Endothelial cell of umbilical vein (primary cell): ENCODE data around the gene NEK6. TPM values are rescaled to one million over a fixed set of nuclear protein-coding genes. Genes with fewer than 3 reads are reported as not detected.

Experiments used
- BruUV-seq: library from RNA; stranded (reverse); fragments of 400-500 nt; replicated peaks from 2 replicates; lab custom pipeline; 2021; lab: Mats Ljungman, UMichigan
- CTCF ChIA-PET: fragments of 300-600, 350-600 bp; sonication (Branson Sonifier 250); formaldehyde crosslinking; loops from one replicate; lab custom pipeline; 2021; ENCODE audit warnings: antibody characterized with exemption, inconsistent platforms; lab: Charles Lee
- POLR2A ChIA-PET: fragments of 300-600, 350-600 bp; sonication (Branson Sonifier 250); formaldehyde crosslinking; loops from one replicate; lab custom pipeline; 2021; ENCODE audit warnings: antibody characterized with exemption, inconsistent platforms; lab: Charles Lee
- DNase-seq: peaks from one replicate; pipeline ENCODE4 v3.0.0-alpha.2; 2011; ENCODE audit warnings: low read depth, low spot score
- FAIRE-seq: peaks from 2 replicates; lab custom pipeline; 2011; peaks lifted over from hg19 to GRCh38; lab: Jason Lieb, UNC
- H2AFZ ChIP-seq: 2 replicates; pipeline ENCODE4 v1.6.0; 2012; ENCODE audit warnings: low read depth, low read length, control low read depth, inconsistent platforms
- H3K27ac ChIP-seq: 2 replicates; pipeline ENCODE4 v1.5.1; 2011; ENCODE audit warnings: low read depth, mild to moderate bottlenecking, control low read depth, low read length, moderate library complexity; ENCODE audit not compliant: insufficient read depth
- H3K27me3 ChIP-seq, 2 experiments: 2 replicates each; pipeline versions ENCODE4 v1.6.0 to v1.6.1; 2011; ENCODE audit warnings: low read length in 2 of 2, mixed read lengths in 1 of 2; ENCODE audit not compliant: control insufficient read depth in 2 of 2, insufficient read depth in 2 of 2
- H3K36me3 ChIP-seq, 2 experiments: 2 replicates in 1 of 2; 3 replicates in 1 of 2; pipeline ENCODE4 v1.5.1; 2011; ENCODE audit warnings: low read length in 2 of 2, mild to moderate bottlenecking in 1 of 2, moderate library complexity in 1 of 2; ENCODE audit not compliant: control insufficient read depth in 2 of 2, insufficient read depth in 2 of 2; ENCODE audit errors: extremely low read depth in 1 of 2
- H3K4me1 ChIP-seq: 3 replicates; pipeline ENCODE4 v1.5.1; 2011; ENCODE audit warnings: mild to moderate bottlenecking, low read length; ENCODE audit not compliant: control insufficient read depth, insufficient read depth; ENCODE audit errors: extremely low read depth
- H3K4me2 ChIP-seq: 2 replicates; pipeline ENCODE4 v1.6.1; 2011; ENCODE audit warnings: low read length, control low read depth, mixed read lengths; ENCODE audit not compliant: insufficient read depth
- H3K4me3 ChIP-seq, 3 experiments: fragments of 200-600 bp in 1 of 3; sonication (generic), shearing (Covaris generic) in 1 of 3; replicated peaks in 1 of 3; 2 replicates each; pipeline ENCODE4 v1.5.1; 2011 to 2016; ENCODE audit warnings: control low read depth in 3 of 3, low read length in 3 of 3, mild to moderate bottlenecking in 2 of 3, inconsistent platforms in 1 of 3, low read depth in 1 of 3, moderate library complexity in 1 of 3; ENCODE audit not compliant: insufficient read depth in 1 of 3
- H3K79me2 ChIP-seq: 2 replicates; pipeline ENCODE4 v1.6.0; 2012; ENCODE audit warnings: low read length, inconsistent platforms; ENCODE audit not compliant: control insufficient read depth, insufficient read depth
- H3K9ac ChIP-seq: replicated peaks from 2 replicates; pipeline ENCODE3; 2011; ENCODE audit warnings: low read length, control low read depth; ENCODE audit not compliant: insufficient read depth; ENCODE audit errors: extremely low read depth
- H3K9me1 ChIP-seq: replicated peaks from 3 replicates; pipeline ENCODE4 v1.6.0; 2011; ENCODE audit warnings: mild to moderate bottlenecking, low read length; ENCODE audit not compliant: control insufficient read depth, insufficient read depth; ENCODE audit errors: extremely low read depth
- H3K9me3 ChIP-seq: replicated peaks from 2 replicates; pipeline ENCODE4 v1.5.1; 2012; ENCODE audit warnings: low read length, inconsistent platforms; ENCODE audit not compliant: control insufficient read depth, insufficient read depth
- H4K20me1 ChIP-seq: replicated peaks from 2 replicates; pipeline ENCODE3; 2011; ENCODE audit warnings: mild to moderate bottlenecking, low read length; ENCODE audit not compliant: control insufficient read depth, insufficient read depth; ENCODE audit errors: extremely low read depth
- CTCF ChIP-seq, 2 donors: IDR thresholded peaks; 1 replicate in 1 of 2; 2 replicates in 1 of 2; pipeline ENCODE4 v1.5.1; 2011; ENCODE audit warnings: low read length in 2 of 2, mild to moderate bottlenecking in 2 of 2, moderate library complexity in 2 of 2, control low read depth in 1 of 2, inconsistent platforms in 1 of 2, low read depth in 1 of 2; ENCODE audit not compliant: insufficient read depth in 1 of 2; ENCODE audit errors: extremely low read depth in 1 of 2
- EZH2 ChIP-seq: IDR thresholded peaks from 2 replicates; pipeline ENCODE4 v1.6.1; 2012; ENCODE audit warnings: borderline replicate concordance, low read depth, mild to moderate bottlenecking, moderate library complexity, low read length, inconsistent platforms; ENCODE audit not compliant: severe bottlenecking
- FOS ChIP-seq: IDR thresholded peaks from 2 replicates; pipeline ENCODE4 v1.6.1; 2011; ENCODE audit warnings: mild to moderate bottlenecking, low read length, moderate library complexity, borderline replicate concordance; ENCODE audit not compliant: insufficient read depth
- GATA2 ChIP-seq: IDR thresholded peaks from 2 replicates; pipeline ENCODE4 v1.7.0; 2011; ENCODE audit warnings: low read depth, mild to moderate bottlenecking, moderate library complexity, mixed read lengths, low read length; ENCODE audit not compliant: insufficient read length, insufficient read depth
- JUN ChIP-seq: IDR thresholded peaks from 2 replicates; pipeline ENCODE4 v1.6.1; 2011; ENCODE audit warnings: borderline replicate concordance, low read depth; ENCODE audit not compliant: insufficient read length, insufficient read depth
- MAX ChIP-seq: IDR thresholded peaks from 2 replicates; pipeline ENCODE4 v1.6.1; 2011; ENCODE audit not compliant: insufficient read depth, insufficient read length
- MYC ChIP-seq: IDR thresholded peaks from one replicate; pipeline ENCODE4 v1.6.1; 2011; ENCODE audit warnings: mild to moderate bottlenecking, low read depth, low read length
- POLR2A ChIP-seq: IDR thresholded peaks from 2 replicates; pipeline ENCODE4 v1.6.1; 2012; ENCODE audit warnings: low read depth, mild to moderate bottlenecking, control low read depth, low read length
- POLR2AphosphoS5 ChIP-seq: IDR thresholded peaks from 2 replicates; pipeline ENCODE4 v1.6.1; 2012; ENCODE audit warnings: low read depth, mild to moderate bottlenecking, control low read depth, low read length, moderate library complexity; ENCODE audit not compliant: insufficient read depth
- dilution Hi-C: fragments of 300-500 bp; cut with MboI; formaldehyde crosslinking; loops from one replicate; pipeline ENCODE4 v1.15.0; 2019; ENCODE audit warnings: low sequenced_read_pairs; ENCODE audit not compliant: extremely low pct_ligation_motif_present
- intact Hi-C: fragments of 100-400 bp; cut with micrococcal nuclease; formaldehyde crosslinking; loops from one replicate; pipeline ENCODE4 v1.10.0; 2022
- polyA plus RNA-seq, 4 experiments: library from polyadenylated mRNA; depleted of rRNA in 3 of 4; stranded (reverse) in 3 of 4; unstranded in 1 of 4; fragments of >200 nt; gene quantifications; 2 replicates each; pipeline versions ENCODE4 v1.2.1 to v1.2.3, GENCODE V29; 2011 to 2012; ENCODE audit warnings: missing spikeins in 1 of 4
- total RNA-seq: library from RNA; stranded (reverse); gene quantifications from 2 replicates; pipeline ENCODE4 v1.2.3, GENCODE V29; 2021

NEK6 gene
- total and polyA plus RNA-seq, 2 donors (not counting 3 experiments of a cell fraction or from before 2014, with no cell fraction given), result 64.3 to 67.1 TPM

GRCh38 chr9:124262649-124262972 is 4.9 kb downstream of the NEK6 start:
- Histone ChIP-seq H3K4me1 (peaks cover 68% of the 10 kb centered on the region), H2AFZ (no peak overlapping the region), H4K20me1 (no peaks in the 10 kb centered on the region), H3K9ac (peak overlapping the region; percentile 32), H3K27me3 (no peaks in the 10 kb centered on the region), H3K27ac (peak overlapping the region; percentile 60), H3K36me3 (no peaks in the 10 kb centered on the region), H3K4me3 (no peak overlapping the region), H3K9me1 (no peaks in the 10 kb centered on the region), H3K4me2 (peak overlapping the region; percentile 69), H3K9me3 (no peaks in the 10 kb centered on the region), H3K79me2 (peaks cover 83% of the 10 kb centered on the region)
- ChIA-PET CTCF (interaction anchor here (1.0 kb wide), 1 partner anchor 9 kb away, joined by 3 read pairs; no protein-coding TSS in a partner anchor), POLR2A (no interaction called here)
- DNase-seq (no peak), FAIRE-seq (peak; percentile 38)
- dilution Hi-C loops, result no loop called here
- intact Hi-C loops, result loop anchor here (5.0 kb wide), 1 partner anchor 150 kb away; no protein-coding TSS in a partner anchor
- TF ChIP-seq POLR2AphosphoS5 (no peak), FOS (no peak), CTCF (IDR thresholded peaks at IDR 0.05; ENCODE audit: extremely low read depth in 1 of 2, insufficient read depth in 1 of 2, low read depth in 1 of 2, low read length in 2 of 2) (no peak), POLR2A (no peak), JUN (no peak), MAX (no peak), EZH2 (no peak), MYC (no peak), GATA2 (no peak)
- no TSS peak for BruUV-seq
